NCI-H1092 (cell line): Measurements from ENCODE around the gene PCDHB14.
A peak's percentile ranks its signal among the peaks of the same experiment; 100 is the strongest.
"Not testable (repeated sequence)": the region's sequence is repeated elsewhere in the genome, so short reads cannot be mapped to it uniquely, and the experiment has no call there.

Experiments
- DNase-seq: peaks from one replicate; lab custom pipeline; 2025; lab: John Stamatoyannopoulos, UW

Gene PCDHB14

GRCh38 chr5:141210281-141210680 is 12.9 kb upstream of the PCDHB14 start:
- not testable (repeated sequence) for DNase-seq

DNA sequence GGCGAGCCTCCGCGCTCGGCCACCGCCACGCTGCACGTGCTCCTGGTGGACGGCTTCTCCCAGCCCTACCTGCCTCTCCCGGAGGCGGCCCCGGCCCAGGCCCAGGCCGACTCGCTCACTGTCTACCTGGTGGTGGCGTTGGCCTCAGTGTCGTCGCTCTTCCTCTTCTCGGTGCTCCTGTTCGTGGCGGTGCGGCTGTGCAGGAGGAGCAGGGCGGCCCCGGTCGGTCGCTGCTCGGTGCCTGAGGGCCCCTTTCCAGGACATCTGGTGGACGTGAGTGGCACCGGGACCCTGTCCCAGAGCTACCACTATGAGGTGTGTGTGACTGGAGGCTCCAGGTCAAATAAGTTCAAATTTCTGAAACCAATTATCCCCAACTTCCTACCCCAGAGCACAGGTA is 12.3 kb upstream of the PCDHB14 start:
- DNase-seq: not testable (repeated sequence)

DNA sequence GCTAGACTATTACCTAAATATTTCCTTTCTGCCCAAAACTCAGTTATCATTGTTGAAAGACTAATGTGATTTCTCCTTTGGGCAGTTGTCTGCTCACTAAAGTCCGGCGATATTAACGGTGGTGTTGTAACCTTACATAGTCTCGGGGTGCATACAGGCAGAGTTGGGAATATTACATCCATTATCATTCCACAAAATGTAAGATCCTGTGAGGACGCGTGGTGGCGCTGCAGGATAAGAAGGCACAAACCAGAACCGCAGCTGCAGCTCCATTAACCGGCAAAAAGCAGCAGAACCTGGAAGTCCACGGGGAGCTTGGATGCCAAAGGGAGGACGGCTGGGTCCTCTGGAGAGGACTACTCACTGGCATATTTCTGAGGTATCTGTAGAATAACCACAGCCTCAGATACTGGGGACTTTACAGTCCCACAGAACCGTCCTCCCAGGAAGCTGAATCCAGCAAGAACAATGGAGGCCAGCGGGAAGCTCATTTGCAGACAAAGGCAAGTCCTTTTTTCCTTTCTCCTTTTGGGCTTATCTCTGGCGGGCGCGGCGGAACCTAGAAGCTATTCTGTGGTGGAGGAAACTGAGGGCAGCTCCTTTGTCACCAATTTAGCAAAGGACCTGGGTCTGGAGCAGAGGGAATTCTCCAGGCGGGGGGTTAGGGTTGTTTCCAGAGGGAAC is 9.3 kb upstream of the PCDHB14 start, which contains the start of gene PCDHB13:
PCDHB13 (plus strand) TSS at position 264 of the 684 bp plus-strand sequence; CDS start at position 469, 205 bp downstream.
- peak; percentile 9 for DNase-seq

DNA sequence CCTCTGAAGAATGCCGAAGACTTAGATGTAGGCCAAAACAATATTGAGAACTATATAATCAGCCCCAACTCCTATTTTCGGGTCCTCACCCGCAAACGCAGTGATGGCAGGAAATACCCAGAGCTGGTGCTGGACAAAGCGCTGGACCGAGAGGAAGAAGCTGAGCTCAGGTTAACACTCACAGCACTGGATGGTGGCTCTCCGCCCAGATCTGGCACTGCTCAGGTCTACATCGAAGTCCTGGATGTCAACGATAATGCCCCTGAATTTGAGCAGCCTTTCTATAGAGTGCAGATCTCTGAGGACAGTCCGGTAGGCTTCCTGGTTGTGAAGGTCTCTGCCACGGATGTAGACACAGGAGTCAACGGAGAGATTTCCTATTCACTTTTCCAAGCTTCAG is 8.6 kb upstream of the PCDHB14 start:
- not testable (repeated sequence) for DNase-seq

DNA sequence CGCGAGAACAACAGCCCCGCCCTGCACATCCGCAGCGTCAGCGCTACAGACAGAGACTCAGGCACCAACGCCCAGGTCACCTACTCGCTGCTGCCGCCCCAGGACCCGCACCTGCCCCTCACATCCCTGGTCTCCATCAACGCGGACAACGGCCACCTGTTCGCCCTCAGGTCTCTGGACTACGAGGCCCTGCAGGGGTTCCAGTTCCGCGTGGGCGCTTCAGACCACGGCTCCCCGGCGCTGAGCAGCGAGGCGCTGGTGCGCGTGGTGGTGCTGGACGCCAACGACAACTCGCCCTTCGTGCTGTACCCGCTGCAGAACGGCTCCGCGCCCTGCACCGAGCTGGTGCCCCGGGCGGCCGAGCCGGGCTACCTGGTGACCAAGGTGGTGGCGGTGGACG is 7.6 kb upstream of the PCDHB14 start:
- not testable (repeated sequence) for DNase-seq

DNA sequence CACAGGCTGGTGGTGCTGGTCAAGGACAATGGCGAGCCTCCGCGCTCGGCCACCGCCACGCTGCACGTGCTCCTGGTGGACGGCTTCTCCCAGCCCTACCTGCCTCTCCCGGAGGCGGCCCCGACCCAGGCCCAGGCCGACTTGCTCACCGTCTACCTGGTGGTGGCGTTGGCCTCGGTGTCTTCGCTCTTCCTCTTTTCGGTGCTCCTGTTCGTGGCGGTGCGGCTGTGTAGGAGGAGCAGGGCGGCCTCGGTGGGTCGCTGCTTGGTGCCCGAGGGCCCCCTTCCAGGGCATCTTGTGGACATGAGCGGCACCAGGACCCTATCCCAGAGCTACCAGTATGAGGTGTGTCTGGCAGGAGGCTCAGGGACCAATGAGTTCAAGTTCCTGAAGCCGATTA is 7.1 kb upstream of the PCDHB14 start:
- not testable (repeated sequence) for DNase-seq

DNA sequence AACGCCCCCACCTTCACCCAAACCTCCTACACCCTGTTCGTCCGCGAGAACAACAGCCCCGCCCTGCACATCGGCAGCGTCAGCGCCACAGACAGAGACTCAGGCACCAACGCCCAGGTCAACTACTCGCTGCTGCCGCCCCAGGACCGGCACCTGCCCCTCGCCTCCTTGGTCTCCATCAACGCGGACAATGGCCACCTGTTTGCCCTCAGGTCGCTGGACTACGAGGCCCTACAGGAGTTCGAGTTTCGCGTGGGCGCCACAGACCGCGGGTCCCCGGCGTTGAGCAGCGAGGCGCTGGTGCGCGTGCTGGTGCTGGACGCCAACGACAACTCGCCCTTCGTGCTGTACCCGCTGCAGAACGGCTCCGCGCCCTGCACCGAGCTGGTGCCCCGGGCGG is 1.7 kb downstream of the PCDHB14 start:
- not testable (repeated sequence) for DNase-seq

- not testable (repeated sequence) for DNase-seq
Measured at GRCh38 chr5:141225421-141225820, 2.3 kb downstream of the PCDHB14 start.

DNA sequence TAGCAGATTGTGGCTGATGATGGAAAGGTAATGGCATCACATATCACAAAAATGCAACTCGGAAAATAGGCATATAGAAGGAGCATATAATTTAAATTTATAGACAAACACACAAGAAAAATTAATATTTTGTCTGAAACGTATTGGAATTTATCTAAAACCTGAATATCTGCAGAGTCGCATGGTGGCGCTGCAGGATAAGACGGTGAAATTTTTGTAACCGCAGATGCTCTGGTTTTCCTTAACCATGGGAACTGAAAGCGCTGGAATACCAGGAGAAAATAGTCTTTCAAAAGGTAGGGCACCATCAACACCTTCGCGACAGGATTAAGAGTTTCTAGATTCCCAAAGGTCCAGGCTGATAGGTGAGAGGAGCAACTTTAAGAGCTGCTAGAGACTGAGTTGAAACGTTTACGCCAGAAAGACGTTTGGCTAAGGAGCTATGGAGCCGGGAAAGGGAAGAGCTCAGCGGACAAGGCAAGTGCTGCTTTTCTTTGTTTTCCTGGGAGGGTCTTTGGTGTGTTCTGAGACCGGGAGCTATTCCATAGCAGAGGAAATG is 11.0 kb downstream of the PCDHB14 start:
- DNase-seq: no peak

- DNase-seq: not testable (repeated sequence)
Measured at GRCh38 chr5:141235922-141236321, 12.8 kb downstream of the PCDHB14 start.

DNA sequence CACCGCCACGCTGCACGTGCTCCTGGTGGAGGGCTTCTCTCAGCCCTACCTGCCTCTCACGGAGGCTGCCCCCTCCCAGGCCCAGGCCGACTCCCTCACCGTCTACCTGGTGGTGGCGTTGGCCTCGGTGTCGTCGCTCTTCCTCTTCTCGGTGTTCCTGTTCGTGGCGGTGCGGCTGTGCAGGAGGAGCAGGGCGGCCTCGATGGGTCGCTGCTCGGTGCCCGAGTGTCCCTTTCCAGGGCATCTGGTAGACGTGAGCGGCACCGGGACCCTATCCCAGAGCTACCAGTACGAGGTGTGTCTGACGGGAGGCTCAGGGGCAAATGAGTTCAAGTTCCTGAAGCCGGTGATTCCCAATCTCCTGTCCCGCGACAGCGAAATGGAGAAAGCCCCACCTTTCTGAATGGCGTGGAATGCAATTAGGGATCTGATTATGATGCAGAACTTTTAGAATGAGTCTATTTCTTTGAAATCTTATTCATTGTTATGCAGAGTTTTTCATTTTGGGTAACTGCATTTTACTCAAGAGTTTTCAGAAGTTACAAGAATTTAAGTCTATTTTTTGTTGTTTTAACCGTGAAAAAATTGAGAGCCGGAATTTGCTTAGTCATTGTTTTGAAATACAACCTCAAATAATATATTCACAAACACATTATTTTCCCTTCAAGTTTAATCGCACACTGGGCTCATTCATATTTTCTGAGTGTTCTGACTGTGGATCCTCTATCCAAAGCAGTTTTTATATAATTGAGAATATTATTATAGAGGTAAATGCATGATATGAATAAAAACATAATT is 13.6 kb downstream of the PCDHB14 start:
- DNase-seq: no peak

GRCh38 chr5:141241496-141241895 is 18.4 kb downstream of the PCDHB14 start:
- DNase-seq: no peak

DNA sequence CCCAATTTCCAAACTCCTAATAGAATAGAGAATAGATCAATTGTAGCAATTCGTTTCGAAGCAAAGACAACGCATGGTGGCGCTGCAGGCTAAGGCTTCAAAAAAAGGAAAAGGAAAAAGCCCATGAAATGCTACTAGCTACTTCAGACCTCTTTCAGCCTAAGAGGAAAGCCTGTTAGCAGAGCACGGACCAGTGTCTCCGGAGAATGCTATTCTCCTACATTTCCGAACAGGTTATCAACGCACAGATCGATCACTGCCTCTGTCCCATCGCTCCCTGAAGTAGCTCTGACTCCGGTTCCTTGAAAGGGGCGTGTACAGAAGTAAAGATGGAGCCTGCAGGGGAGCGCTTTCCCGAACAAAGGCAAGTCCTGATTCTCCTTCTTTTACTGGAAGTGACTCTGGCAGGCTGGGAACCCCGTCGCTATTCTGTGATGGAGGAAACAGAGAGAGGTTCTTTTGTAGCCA is 22.1 kb downstream of the PCDHB14 start, which contains the start of gene PCDHB15:
PCDHB15 (plus strand) TSS at position 146 of the 468 bp plus-strand sequence; CDS start at position 330, 184 bp downstream.
- no peak for DNase-seq

GRCh38 chr5:141246971-141247370 is 23.8 kb downstream of the PCDHB14 start:
- not testable (repeated sequence) for DNase-seq

GRCh38 chr5:141247434-141247833 is 24.3 kb downstream of the PCDHB14 start:
- DNase-seq: not testable (repeated sequence)

DNA sequence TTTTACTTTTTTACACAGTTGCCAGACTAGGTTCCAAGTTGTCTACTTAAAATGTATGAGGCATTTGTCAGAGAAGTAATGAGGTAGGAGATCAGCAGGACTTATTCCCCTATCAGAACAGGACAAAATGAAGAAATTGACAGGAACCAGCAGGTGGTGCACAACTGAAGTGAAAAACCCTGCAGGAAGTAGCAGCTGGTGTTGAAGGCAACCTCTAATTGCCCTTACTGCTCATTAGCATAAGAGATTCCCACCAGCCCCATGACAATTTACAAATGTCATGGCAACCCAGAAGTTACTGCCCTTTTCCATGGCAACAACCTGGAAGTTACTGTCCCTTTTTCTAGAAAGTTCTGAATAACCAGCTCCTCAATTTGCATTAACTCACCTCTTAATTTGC is 27.4 kb downstream of the PCDHB14 start:
- no peak for DNase-seq

GRCh38 chr5:141258464-141258863 is 35.3 kb downstream of the PCDHB14 start:
- DNase-seq: no peak

- no peak for DNase-seq
Measured at GRCh38 chr5:141258948-141259347, 35.8 kb downstream of the PCDHB14 start.

DNA sequence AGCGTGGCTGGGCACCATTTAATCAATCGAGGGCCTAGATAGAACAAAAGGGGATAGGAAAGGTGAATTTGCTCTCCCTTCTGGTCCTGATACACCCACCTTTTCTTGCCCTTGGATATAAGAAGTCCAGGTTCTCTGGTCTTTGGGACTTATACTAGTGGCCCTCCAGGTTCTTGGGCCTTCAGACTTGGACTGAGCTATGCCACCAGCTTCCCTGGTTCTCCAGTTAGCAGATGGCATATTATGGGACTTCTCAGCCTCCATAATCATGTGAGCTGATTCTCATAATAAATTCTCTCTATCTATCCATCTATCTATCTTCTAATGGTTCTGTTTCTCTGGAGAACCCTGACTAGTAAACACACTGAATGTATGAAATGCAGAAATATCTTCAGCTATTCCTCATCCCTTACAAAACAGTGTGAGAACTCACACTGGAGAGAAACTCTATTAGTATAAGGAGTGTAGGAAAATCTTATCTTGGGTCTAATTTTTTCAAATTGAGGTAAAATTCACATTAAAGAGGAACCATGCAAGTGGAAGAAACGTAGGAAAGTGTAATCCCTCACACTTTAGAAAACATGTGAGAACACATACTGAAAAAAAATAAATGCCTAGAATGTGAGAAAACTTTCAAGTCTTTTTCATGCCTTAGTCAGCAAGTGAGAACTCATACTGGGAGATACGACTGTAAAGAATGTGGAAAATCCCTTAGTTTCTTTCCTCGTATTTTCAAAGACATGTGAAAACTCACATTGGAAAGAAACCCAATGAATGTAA is 37.5 kb downstream of the PCDHB14 start:
- no peak for DNase-seq

DNA sequence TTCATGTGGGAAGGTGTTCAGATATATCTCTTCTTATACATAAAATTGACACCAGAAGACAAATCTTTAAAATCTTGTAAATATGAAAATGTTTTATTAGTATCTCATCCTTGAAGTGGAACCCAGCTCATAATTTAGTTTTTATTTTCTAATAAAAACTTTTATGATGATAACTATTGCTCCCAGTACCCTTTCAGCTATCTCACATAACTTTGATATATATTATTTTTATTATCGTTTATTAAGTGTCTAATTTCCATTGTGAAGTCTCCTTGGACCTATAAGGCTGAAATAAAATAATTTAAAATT is 38.0 kb downstream of the PCDHB14 start:
- no peak for DNase-seq

GRCh38 chr5:141269195-141269594 is 46.1 kb downstream of the PCDHB14 start:
- no peak for DNase-seq

GRCh38 chr5:141272906-141273305 is 49.8 kb downstream of the PCDHB14 start:
- no peak for DNase-seq
